HG03442 (cell line): ENCODE measurements around the gene FATE1.
A peak's percentile ranks its signal among the peaks of the same experiment; 100 is the strongest.

ENCODE experiments used
- ATAC-seq: cut with Tn5 transposase; IDR thresholded peaks from one replicate; pipeline ENCODE4 v1.9.1; 2021; ENCODE audit warnings: mild to moderate bottlenecking, moderate library complexity; ENCODE audit not compliant: unreplicated experiment

The FATE1 gene

DNA sequence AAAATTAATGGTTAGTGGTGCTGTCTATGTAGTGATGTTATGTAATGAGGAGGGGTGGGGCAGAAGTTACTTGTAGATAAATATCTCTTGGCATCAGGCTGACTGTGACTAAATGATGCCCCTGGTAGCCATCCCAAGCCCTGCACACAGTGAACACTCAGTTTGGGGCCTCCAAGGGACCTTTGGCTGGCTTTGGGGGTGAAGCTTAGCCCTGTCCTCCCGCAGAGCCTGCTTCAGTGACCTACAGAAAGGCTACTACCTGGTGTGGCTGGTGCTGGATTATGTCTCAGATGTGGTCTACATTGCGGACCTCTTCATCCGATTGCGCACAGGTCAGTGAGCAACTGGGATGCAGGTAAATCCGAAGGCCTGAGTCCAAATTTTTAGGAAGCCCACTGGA is 26.5 kb downstream of the FATE1 start:
- no peak for ATAC-seq

DNA sequence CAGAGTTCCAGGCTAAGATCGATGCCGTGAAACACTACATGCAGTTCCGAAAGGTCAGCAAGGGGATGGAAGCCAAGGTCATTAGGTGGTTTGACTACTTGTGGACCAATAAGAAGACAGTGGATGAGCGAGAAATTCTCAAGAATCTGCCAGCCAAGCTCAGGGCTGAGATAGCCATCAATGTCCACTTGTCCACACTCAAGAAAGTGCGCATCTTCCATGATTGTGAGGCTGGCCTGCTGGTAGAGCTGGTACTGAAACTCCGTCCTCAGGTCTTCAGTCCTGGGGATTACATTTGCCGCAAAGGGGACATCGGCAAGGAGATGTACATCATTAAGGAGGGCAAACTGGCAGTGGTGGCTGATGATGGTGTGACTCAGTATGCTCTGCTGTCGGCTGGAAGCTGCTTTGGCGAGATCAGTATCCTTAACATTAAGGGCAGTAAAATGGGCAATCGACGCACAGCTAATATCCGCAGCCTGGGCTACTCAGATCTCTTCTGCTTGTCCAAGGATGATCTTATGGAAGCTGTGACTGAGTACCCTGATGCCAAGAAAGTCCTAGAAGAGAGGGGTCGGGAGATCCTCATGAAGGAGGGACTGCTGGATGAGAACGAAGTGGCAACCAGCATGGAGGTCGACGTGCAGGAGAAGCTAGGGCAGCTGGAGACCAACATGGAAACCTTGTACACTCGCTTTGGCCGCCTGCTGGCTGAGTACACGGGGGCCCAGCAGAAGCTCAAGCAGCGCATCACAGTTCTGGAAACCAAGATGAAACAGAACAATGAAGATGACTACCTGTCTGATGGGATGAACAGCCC is 28.0 kb downstream of the FATE1 start:
- ATAC-seq, result no peak

DNA sequence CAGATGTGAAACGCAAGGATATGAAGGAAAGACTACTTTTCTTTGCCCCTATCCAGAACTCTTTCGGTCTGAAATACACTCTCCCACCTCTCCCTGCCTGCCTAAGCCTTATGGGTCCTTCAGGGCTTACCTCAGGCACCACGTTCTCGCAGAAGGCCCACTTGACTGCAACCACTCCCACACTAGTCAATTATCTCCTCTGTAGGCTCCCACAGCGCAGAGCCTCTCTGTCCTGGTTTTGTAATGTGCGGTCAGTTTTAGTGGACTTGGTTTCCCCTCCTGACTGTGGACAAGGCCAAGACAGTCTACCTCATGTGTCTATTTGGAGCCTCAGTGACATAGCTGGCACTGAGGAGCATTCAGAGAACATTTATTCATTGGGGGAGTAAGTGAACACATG is 29.8 kb downstream of the FATE1 start:
- ATAC-seq, result no peak

DNA sequence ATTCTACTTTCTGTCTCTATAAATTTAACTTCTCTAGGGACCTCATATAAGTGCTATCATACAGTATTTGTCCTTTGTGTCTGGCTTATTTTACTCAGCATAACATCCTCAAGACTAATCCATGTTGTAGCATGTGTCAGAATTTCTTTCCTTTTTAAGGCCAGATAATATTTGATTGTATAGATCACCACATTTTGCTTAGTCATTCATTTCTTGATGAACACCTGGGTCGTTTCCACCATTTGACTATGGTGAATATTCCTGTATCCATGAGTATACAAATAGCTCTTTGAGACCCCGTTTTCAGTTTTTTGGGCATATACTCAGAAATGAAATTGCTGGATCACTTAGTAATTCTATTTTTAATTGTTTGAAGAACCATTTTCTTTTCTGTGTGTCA is 30.7 kb downstream of the FATE1 start:
- ATAC-seq, result no peak

DNA sequence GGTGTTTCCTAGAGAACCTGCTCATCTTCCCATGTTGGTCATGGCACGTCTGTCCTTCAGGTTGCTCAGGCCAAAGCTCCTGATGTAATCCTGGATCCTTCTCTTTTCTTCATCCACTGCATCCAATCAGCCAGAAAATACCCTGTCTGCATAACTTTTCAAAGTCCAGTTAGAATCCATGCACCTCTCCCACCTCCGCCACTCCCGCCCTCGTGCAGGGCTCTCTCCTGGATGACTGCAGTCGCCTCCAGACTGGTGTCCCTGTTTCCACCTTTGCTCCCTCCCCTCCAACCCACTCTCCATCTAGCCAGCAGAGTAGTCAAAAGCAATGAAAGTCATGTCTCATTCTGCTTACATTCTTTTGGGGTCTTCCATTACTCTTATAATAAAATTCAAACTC is 34.7 kb downstream of the FATE1 start:
- no peak for ATAC-seq

DNA sequence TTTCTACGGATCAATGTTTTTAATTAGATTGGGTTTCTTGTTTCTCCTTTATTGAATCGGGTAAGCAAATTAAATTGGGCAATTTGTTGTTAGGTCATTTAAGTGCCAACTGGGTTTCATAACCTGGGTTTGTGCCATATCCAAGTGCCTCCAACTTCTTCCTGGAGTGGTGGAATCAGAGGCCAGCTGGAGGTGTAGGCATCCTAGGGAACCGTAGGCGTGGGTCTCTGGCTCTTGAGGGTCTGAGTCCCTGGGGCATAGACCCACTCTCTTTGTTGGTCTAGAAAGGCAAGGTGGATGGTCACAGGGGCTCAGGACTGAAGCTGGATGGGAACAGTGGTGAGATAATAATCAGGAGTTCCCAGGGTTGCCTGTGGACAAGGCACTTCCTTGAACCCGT is 37.0 kb downstream of the FATE1 start:
- no peak for ATAC-seq

DNA sequence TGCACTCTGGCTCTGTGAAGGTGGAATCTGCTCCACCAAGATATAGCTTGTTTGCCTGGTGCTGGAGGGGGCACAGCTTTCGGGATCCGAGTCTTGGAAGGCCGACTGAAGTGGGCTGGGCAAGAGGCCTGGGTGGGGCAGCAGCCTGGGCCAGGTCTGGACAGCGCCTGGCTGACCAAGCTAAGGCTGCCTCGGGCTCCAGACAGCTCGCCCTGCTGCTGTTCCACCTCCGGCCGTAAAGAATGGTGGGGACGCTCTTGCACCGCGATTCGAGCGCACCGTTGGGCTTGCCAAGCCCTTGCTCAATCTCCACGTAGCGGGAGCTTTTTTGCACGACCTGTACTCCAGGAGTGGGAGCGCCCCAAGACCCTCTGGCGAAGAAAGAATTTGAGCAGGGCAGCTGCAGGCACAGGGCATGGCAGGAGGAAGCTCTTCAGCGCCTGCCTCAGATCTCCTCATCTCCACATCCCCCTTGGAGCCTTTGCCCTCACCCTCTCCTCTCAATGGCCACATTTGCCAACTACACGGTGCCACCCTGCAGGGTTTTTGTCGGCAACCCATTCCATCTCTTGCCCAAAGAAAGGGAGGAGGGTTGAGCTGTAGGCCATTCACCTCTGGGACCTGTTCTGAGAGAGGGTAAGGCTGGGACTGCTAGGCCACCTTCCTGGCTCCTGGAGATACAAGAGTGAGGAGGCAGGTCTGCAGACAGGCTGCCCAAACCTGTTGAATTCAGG is 37.6 kb downstream of the FATE1 start:
- peak; percentile 75 for ATAC-seq

DNA sequence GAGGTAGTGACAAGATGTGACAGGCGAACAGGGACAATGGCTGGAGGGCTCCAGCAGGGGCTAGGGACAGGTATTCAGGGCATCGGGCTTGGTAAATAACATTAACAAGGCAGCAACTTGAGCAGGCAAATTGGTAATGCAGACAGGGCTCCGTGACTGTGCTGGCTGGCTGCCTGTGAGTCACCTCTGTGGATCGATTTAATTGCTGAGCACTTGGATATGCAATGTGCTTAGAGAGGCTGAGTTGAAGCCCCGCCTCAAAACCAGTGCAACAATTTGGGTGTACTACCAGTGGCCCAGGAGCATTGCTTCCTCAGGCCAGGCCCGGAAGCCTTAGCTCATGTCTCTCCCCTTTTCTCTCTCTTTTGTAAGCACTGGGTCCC is 38.2 kb downstream of the FATE1 start:
- ATAC-seq, result no peak

DNA sequence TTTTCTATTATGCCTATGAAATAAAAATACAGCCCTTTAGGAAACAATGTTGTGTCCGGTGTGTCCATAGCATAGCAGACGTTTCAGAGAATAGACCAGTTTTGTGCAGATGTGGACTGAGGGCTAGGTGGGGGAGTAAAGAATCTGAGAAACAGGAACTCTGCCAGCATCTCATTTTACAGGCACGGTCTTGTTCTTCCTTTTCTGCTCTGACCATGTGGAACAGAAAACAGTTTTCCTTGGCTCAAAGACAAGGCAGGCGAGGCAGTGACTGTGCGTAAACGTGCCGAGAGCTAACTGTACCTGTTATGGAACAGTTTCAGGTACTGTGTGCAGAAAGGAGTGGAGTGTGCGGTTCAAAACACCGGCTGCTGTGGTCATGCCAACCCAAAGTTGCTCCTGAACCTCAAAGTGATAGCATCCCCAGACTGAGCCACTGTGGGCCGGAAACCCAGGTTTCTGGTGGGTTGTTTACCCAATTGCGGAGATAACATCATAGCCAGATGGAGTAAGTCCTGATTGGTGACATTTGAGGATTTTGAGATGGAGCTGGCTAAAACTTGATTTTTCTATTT is 38.9 kb downstream of the FATE1 start:
- no peak for ATAC-seq

DNA sequence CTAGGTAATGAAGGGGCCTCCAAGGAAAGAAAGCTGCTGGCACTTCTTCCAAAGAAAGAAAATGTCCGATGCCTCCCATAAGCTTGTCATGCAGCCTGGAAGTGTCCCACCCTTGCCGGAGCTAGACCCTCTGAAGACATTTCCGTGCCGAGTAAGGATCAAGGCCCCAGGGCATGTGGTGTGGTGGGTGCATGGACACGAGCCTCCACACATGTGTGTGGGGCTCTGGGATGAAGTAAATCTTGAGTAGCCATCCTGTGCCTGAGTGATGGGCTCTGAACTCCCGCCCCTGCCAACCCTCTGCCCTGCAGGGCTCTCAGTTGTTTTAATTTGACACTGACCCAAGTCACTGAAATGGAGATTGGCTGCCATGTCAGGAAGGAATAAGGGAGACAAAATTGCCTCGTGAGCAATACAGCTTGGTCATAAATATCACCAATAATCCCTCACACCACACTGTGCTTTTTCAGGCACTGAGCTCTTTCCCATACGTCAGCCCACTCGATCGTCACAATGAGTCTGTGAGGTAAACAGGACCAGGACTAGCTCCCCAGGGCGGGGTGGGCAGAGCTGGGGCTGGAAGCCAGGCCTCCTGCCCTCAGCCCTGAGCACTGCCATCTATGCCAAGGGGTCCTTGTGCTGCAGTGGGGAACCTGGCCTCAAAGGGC is 43.3 kb downstream of the FATE1 start:
- ATAC-seq, result no peak

DNA sequence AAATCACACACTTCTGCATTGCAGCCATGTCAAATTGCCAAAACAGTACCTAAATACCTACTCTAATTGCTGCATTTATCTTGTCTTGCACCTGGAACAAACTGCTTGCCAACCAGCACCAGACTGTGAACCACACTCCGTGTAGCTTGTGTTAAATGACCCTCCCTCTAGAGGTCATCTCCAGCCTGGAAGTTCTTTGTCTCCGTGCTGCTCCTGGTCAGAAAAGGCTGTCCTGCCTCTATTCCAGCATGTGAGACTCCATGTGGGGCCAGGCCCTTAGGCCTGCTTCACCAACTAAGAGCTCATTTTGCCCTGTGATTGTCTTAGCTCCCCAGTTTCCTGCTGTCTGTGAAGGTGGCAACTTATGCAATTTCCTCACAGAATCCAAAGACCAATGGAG is 47.0 kb downstream of the FATE1 start:
- no peak for ATAC-seq

DNA sequence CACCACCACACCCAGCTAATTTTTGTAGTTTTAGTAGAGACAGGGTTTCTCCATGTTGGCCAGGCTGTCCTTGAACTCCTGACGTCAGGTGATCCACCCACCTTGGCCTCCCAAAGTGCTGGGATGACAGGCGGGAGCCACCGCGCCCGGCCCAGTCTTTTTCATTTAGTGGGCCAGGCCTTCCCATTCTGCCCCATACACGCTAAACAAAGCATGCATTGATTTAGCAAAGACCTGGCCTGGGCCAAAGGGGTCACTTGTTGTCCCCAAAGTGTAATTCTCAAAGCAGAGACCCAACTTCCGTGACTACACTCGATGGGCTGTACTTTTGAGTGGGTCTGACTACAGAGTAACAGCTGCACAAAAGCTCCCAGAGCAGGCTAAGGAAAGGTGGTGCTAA is 47.9 kb downstream of the FATE1 start:
- ATAC-seq, result no peak

DNA sequence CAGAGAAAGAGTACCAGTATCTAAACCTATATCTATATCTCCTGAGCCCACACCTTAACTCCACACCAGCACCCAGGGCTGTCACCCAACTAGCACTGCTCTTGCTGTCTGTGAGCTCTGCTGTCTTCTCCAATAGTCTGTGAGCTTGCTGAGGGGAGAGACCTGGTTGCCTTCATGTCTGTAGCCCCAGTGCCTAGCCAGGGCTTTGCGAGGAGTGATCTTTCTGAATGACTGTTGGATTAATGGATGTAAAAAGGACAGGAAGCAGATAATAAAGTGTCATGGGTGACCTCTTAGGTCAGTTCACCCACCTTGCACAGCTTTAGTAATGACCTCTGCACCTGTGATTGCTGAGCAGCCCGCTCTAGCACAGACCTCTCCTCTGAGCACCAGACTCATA is 49.2 kb downstream of the FATE1 start:
- no peak for ATAC-seq

DNA sequence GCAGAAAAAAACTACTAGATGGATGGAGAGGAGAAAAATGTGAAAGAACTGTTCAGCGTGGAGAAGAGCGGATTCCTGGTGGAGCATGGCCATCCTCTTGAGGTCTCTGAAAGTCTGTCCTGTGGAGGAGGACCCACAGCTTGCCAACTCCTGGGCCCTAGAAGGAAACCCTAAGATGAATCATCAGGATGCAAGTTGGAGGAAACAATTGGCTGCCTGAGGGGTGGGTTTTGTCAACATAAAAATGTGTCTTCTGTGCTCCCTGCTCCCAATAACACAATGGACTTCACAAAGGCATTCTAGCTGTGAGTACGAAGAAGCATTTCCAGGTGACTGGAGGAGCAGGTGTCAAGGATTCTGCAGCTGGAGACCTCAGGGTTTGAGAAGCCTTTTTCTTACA is 55.9 kb downstream of the FATE1 start:
- ATAC-seq, result no peak
